ENCODE results near the gene FCHSD2. TPM values are rescaled to one million over a fixed set of nuclear protein-coding genes. Genes with fewer than 3 reads are reported as not detected.

The FCHSD2 gene
- total and polyA plus RNA-seq, 2 of the 13 experiments (the other 11 are each of a cell fraction or from before 2014, with no cell fraction given): 20.5 to 24.8 TPM

DNA sequence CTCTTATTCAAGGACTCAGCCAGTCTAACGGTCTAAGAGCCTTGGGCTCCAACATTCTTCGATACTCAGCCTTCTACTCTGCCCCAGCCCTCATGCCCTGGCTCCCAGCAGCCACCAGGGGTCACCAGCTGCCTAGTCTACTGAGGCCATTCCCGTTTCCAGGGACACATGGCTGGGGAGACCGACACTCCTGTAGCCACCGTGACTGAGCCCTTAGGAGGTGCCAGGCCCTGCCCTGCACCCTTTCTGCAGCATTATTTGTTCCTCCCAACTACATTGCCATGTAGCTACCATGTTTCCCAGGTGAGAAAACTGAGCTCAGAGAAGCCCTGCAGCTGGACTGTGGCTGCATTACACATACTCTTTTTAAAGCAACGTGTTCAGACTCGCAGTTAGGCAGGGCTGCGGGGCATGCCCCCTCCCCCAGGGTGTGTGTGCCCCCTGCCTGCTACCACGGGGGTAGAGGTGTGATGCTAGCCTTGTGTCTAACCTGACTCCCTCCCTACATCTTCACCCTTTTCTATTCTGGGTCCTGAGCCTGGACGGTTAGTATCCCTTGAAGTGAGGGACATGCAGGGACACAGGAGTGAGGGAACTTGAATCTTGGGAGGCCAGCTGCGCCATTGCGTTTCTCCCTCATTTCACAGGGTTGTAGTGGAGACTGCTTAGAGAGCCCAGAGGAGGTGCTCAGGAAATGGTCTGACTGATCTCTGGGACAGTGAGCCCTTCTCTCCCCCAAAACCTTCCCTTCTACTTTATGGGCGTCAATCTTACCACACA is 310.4 kb downstream of the FCHSD2 start (continued):
- TF ChIP-seq, protein P1, sequence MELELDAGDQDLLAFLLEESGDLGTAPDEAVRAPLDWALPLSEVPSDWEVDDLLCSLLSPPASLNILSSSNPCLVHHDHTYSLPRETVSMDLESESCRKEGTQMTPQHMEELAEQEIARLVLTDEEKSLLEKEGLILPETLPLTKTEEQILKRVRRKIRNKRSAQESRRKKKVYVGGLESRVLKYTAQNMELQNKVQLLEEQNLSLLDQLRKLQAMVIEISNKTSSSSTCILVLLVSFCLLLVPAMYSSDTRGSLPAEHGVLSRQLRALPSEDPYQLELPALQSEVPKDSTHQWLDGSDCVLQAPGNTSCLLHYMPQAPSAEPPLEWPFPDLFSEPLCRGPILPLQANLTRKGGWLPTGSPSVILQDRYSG (CRISPR knock-in tag; IDR thresholded peaks at IDR 0.05): no peak
- no peak for TF ChIP-seq KDM6A (CRISPR knock-in tag; IDR thresholded peaks at IDR 0.05; ENCODE audit: low read depth)
- TF ChIP-seq, protein P2, sequence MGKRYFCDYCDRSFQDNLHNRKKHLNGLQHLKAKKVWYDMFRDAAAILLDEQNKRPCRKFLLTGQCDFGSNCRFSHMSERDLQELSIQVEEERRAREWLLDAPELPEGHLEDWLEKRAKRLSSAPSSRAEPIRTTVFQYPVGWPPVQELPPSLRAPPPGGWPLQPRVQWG (CRISPR knock-in tag; IDR thresholded peaks at IDR 0.05; ENCODE audit: borderline replicate concordance, low read depth): no peak
- TF ChIP-seq, protein P3, sequence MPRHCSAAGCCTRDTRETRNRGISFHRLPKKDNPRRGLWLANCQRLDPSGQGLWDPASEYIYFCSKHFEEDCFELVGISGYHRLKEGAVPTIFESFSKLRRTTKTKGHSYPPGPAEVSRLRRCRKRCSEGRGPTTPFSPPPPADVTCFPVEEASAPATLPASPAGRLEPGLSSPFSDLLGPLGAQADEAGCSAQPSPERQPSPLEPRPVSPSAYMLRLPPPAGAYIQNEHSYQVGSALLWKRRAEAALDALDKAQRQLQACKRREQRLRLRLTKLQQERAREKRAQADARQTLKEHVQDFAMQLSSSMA (CRISPR knock-in tag; IDR thresholded peaks at IDR 0.05): 0 out of 2 replicates have a peak, but pooled peaks have one; percentile 14
- no peak for TF ChIP-seq ZNF12 (CRISPR knock-in tag; IDR thresholded peaks at IDR 0.05)
- TF ChIP-seq, protein P4, sequence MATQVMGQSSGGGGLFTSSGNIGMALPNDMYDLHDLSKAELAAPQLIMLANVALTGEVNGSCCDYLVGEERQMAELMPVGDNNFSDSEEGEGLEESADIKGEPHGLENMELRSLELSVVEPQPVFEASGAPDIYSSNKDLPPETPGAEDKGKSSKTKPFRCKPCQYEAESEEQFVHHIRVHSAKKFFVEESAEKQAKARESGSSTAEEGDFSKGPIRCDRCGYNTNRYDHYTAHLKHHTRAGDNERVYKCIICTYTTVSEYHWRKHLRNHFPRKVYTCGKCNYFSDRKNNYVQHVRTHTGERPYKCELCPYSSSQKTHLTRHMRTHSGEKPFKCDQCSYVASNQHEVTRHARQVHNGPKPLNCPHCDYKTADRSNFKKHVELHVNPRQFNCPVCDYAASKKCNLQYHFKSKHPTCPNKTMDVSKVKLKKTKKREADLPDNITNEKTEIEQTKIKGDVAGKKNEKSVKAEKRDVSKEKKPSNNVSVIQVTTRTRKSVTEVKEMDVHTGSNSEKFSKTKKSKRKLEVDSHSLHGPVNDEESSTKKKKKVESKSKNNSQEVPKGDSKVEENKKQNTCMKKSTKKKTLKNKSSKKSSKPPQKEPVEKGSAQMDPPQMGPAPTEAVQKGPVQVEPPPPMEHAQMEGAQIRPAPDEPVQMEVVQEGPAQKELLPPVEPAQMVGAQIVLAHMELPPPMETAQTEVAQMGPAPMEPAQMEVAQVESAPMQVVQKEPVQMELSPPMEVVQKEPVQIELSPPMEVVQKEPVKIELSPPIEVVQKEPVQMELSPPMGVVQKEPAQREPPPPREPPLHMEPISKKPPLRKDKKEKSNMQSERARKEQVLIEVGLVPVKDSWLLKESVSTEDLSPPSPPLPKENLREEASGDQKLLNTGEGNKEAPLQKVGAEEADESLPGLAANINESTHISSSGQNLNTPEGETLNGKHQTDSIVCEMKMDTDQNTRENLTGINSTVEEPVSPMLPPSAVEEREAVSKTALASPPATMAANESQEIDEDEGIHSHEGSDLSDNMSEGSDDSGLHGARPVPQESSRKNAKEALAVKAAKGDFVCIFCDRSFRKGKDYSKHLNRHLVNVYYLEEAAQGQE (IDR thresholded peaks at IDR 0.05; ENCODE audit: borderline replicate concordance in 1 of 2, low read depth in 1 of 2, low read length in 2 of 2): no peak
- TF ChIP-seq, protein P5, sequence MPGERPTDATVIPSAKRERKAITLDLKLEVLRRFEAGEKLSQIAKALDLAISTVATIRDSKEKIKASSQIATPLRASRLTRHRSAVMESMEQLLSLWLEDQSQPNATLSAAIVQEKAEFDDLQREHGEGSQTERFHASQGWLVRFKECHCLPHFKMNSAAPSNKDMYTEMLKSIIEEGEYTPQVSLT (CRISPR knock-in tag; IDR thresholded peaks at IDR 0.05; ENCODE audit: borderline replicate concordance, low read depth): no peak
- TF ChIP-seq ELF4 (CRISPR knock-in tag; IDR thresholded peaks at IDR 0.05; ENCODE audit: borderline replicate concordance): no peak
- TF ChIP-seq, protein P6, sequence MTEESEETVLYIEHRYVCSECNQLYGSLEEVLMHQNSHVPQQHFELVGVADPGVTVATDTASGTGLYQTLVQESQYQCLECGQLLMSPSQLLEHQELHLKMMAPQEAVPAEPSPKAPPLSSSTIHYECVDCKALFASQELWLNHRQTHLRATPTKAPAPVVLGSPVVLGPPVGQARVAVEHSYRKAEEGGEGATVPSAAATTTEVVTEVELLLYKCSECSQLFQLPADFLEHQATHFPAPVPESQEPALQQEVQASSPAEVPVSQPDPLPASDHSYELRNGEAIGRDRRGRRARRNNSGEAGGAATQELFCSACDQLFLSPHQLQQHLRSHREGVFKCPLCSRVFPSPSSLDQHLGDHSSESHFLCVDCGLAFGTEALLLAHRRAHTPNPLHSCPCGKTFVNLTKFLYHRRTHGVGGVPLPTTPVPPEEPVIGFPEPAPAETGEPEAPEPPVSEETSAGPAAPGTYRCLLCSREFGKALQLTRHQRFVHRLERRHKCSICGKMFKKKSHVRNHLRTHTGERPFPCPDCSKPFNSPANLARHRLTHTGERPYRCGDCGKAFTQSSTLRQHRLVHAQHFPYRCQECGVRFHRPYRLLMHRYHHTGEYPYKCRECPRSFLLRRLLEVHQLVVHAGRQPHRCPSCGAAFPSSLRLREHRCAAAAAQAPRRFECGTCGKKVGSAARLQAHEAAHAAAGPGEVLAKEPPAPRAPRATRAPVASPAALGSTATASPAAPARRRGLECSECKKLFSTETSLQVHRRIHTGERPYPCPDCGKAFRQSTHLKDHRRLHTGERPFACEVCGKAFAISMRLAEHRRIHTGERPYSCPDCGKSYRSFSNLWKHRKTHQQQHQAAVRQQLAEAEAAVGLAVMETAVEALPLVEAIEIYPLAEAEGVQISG (CRISPR knock-in tag; IDR thresholded peaks at IDR 0.05): 0 out of 2 replicates have a peak, but pooled peaks have one; percentile 32
- TF ChIP-seq, protein P7, sequence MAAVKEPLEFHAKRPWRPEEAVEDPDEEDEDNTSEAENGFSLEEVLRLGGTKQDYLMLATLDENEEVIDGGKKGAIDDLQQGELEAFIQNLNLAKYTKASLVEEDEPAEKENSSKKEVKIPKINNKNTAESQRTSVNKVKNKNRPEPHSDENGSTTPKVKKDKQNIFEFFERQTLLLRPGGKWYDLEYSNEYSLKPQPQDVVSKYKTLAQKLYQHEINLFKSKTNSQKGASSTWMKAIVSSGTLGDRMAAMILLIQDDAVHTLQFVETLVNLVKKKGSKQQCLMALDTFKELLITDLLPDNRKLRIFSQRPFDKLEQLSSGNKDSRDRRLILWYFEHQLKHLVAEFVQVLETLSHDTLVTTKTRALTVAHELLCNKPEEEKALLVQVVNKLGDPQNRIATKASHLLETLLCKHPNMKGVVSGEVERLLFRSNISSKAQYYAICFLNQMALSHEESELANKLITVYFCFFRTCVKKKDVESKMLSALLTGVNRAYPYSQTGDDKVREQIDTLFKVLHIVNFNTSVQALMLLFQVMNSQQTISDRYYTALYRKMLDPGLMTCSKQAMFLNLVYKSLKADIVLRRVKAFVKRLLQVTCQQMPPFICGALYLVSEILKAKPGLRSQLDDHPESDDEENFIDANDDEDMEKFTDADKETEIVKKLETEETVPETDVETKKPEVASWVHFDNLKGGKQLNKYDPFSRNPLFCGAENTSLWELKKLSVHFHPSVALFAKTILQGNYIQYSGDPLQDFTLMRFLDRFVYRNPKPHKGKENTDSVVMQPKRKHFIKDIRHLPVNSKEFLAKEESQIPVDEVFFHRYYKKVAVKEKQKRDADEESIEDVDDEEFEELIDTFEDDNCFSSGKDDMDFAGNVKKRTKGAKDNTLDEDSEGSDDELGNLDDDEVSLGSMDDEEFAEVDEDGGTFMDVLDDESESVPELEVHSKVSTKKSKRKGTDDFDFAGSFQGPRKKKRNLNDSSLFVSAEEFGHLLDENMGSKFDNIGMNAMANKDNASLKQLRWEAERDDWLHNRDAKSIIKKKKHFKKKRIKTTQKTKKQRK (IDR thresholded peaks at IDR 0.05; ENCODE audit: low read length): no peak
- TF ChIP-seq ZNF205 (CRISPR knock-in tag; IDR thresholded peaks at IDR 0.05): no peak
- peak; percentile 29 for TF ChIP-seq AGO2 (optimal IDR thresholded peaks at IDR 0.05; ENCODE audit: low read depth, low read length)
- no peak for TF ChIP-seq ZNF776 (CRISPR knock-in tag; IDR thresholded peaks at IDR 0.05)
